ENCODE data around the gene SUMO3.
"Not testable (repeated sequence)": the region's sequence is repeated elsewhere in the genome, so short reads cannot be mapped to it uniquely, and the experiment has no call there.

Gene SUMO3

DNA sequence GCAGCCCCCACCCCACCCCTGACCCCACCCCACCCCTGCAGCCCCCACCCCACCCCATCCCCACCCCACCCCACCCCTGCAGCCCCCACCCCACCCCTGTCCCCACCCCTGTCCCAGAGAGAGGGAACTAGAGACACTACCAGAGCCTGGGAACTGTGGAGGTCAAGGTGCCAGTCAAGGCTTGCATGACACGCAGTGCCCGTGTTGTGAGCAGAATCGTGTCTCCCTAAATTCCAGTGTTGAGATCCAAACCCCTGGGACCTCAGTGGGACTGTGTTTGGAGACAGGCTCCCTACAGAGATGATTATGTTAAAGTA, 18.4 kb upstream of the SUMO3 start:
- Histone ChIP-seq H3K27ac (no peak overlapping the region), H3K36me3 (ENCODE audit: insufficient read depth, low read length) (no peaks in the 10 kb centered on the region), H3K9ac (ENCODE audit: insufficient read length) (no peak overlapping the region), H3K9me3 (ENCODE audit: low read depth, low read length) (no peaks in the 10 kb centered on the region), H3K4me3 (no peak overlapping the region)
- TF ChIP-seq EZH2 (IDR thresholded peaks at IDR 0.05) (no peak), FOXP2 (optimal IDR thresholded peaks at IDR 0.05; ENCODE audit: control extremely low read depth, extremely low read length, insufficient read depth) (no peak), POLR2AphosphoS5 (IDR thresholded peaks at IDR 0.05; ENCODE audit: borderline replicate concordance, low read depth, low read length) (no peak)
- no peak for DNase-seq (ENCODE audit: low read depth, low spot score)

DNA sequence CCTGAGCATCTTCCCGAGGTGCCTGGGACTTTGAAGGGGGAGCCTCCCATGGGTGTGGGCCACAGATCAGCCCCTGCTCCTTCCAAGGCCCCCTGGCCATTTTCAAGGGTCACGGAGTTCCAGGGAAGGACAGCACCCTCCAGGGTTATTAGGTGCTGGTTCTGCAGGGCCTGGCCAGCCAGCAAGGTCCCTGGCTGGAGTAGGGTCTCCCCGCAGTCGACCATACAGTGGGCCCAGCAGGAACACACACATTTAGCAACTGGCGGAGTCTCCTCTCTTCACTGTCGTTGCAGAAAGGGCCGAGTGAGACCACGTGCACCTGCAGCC, 17.7 kb upstream of the SUMO3 start:
- no peaks in the 10 kb centered on the region for H3K9me3 ChIP-seq (ENCODE audit: low read depth, low read length)
- DNase-seq (ENCODE audit: low read depth, low spot score): no peak
- H3K36me3 ChIP-seq (ENCODE audit: insufficient read depth, low read length): no peaks in the 10 kb centered on the region
- no peak overlapping the region for H3K4me3 ChIP-seq
- no peak for TF ChIP-seq POLR2AphosphoS5 (IDR thresholded peaks at IDR 0.05; ENCODE audit: borderline replicate concordance, low read depth, low read length)
- no peak for TF ChIP-seq FOXP2 (optimal IDR thresholded peaks at IDR 0.05; ENCODE audit: control extremely low read depth, extremely low read length, insufficient read depth)
- TF ChIP-seq EZH2 (IDR thresholded peaks at IDR 0.05): no peak
- no peak overlapping the region for H3K9ac ChIP-seq (ENCODE audit: insufficient read length)
- no peak overlapping the region for H3K27ac ChIP-seq

DNA sequence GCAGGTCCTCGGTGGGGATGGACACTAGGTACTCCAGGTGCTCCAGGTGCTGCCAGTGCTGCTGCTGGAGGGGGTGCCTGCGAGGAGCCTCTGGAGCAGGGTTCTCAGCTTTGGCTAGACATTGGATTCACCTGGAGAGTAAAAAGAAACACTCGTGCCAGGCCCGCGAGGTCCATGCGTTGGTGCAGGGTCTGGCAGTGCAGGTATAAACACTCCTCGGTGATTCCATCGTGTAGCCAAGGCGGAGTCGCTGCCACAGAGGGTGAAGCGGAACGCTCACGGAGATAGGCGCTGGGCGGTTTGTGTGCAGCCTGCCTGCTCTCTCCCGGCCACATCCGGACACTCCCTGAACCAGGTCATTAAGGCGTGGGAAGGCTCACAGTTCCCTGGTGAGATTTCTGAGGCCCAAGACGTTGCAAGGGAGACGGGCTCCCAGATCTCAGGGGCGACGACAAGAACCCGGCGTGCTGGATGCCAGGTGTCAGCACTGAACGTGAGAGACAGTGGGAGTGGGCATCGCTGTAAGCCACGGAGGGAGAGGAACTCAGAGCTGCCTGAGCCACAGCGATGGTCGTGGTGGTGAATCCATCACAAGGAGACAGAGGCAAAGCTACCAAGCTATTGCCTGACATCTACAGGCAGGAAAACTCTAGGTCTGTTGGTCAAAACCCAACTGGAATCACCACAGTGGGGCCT, 17.2 kb upstream of the SUMO3 start:
- Histone ChIP-seq H3K9me3 (ENCODE audit: low read depth, low read length) (no peaks in the 10 kb centered on the region), H3K4me3 (no peak overlapping the region), H3K9ac (ENCODE audit: insufficient read length) (no peak overlapping the region), H3K27ac (no peak overlapping the region), H3K36me3 (ENCODE audit: insufficient read depth, low read length) (no peaks in the 10 kb centered on the region)
- no peak for DNase-seq (ENCODE audit: low read depth, low spot score)
- no peak for TF ChIP-seq FOXP2 (optimal IDR thresholded peaks at IDR 0.05; ENCODE audit: control extremely low read depth, extremely low read length, insufficient read depth)
- no peak for TF ChIP-seq POLR2AphosphoS5 (IDR thresholded peaks at IDR 0.05; ENCODE audit: borderline replicate concordance, low read depth, low read length)
- no peak for TF ChIP-seq EZH2 (IDR thresholded peaks at IDR 0.05)

DNA sequence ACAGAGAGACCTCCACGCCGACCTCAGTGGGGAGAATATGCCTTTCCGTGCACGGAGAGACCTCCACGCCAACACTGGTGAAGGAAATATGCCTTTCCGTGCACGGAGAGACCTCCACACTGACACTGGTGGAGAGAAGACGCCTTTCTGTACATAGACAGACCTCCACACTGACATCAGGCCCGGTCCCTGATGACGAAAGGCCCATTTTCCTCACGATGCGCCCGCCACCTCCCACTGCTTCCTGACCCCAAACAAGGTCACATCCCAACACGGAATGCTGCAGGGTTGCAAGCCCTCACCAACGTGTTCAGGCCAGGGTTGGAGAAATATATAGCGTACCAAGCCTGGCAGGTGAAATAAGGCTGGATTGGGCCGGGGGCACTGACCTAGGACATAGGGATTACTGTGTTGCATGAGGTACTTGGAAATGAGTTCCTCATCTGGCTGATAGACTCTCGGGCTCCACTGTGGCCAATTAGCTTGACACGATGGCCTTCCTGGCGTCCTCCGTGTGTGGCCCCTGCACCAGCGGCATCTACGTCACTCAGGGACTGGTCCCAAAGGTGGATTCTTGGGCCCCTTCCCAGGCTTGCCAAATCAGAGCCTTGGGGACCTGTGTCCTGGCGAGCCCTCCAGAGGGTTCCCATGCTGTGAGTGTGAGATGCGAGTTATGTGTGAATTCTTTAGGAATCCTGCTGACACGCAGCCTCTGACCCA, 16.5 kb upstream of the SUMO3 start:
- Histone ChIP-seq H3K9me3 (ENCODE audit: low read depth, low read length) (no peaks in the 10 kb centered on the region), H3K27ac (no peak overlapping the region), H3K36me3 (ENCODE audit: insufficient read depth, low read length) (no peaks in the 10 kb centered on the region), H3K9ac (ENCODE audit: insufficient read length) (no peak overlapping the region), H3K4me3 (no peak overlapping the region)
- no peak for TF ChIP-seq POLR2AphosphoS5 (IDR thresholded peaks at IDR 0.05; ENCODE audit: borderline replicate concordance, low read depth, low read length)
- no peak for TF ChIP-seq FOXP2 (optimal IDR thresholded peaks at IDR 0.05; ENCODE audit: control extremely low read depth, extremely low read length, insufficient read depth)
- TF ChIP-seq EZH2 (IDR thresholded peaks at IDR 0.05): no peak
- DNase-seq (ENCODE audit: low read depth, low spot score): no peak

DNA sequence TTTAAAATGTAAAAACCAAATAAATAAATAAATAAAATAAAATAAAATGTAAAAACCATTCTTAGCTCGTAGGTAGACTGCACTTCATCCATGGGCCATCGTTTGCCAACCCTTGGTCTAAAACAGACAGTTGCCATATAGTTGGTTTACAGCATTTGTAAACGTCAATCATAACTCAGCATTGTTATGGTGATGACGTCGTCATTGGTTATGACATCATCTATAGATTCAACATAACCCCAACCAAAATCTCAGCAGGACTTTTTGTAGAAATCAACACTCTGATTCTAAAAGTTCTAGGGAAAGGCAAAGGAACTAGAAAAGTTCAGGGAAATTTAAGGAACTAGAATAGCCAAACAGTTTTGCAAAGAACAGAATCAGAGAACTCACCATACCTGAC, 15.8 kb upstream of the SUMO3 start:
- Histone ChIP-seq H3K27ac (no peak overlapping the region), H3K9me3 (ENCODE audit: low read depth, low read length) (peaks cover 4% of the 10 kb centered on the region; the same call in 1 of the 2 replicates), H3K9ac (ENCODE audit: insufficient read length) (no peak overlapping the region), H3K4me3 (no peak overlapping the region), H3K36me3 (ENCODE audit: insufficient read depth, low read length) (no peaks in the 10 kb centered on the region)
- TF ChIP-seq FOXP2 (optimal IDR thresholded peaks at IDR 0.05; ENCODE audit: control extremely low read depth, extremely low read length, insufficient read depth) (no peak), POLR2AphosphoS5 (IDR thresholded peaks at IDR 0.05; ENCODE audit: borderline replicate concordance, low read depth, low read length) (no peak), EZH2 (IDR thresholded peaks at IDR 0.05) (no peak)
- no peak for DNase-seq (ENCODE audit: low read depth, low spot score)

DNA sequence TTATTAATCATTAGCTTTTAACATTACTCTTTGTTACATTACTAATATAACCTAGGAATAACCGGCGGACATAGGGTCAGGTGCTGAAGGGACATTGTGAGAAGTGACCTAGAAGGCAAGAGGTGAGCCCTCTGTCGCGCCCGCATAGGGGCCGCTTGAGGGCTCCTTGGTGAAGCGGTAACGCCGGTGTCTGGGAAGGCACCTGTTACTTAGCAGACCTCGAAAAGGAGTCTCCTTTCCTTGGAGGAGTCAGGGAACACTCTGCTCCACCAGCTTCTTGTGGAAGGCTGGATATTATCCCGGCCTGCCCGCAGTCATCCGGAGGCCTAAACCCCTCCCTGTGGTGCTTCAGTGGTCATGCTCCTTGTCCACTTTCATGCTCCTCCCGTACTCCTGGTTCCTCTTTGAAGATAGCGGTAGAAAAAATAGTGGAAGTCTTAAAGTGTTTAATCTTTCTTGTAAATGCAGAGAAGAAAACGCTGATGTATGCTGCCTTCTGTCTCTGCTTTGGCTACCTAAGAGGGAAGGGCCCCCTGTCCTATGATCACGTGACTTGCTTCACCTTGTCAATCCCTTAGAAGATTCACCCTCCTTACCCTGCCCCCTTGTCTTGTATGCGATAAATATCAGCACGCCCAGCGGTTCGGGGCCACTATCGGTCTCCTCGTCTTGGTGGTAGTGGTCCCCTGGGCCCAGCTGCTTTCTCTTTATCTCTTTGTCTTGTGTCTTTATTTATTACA, 14.8 kb upstream of the SUMO3 start:
- DNase-seq (ENCODE audit: low read depth, low spot score); H3K36me3 ChIP-seq (ENCODE audit: insufficient read depth, low read length); H3K27ac ChIP-seq; H3K9me3 ChIP-seq (ENCODE audit: low read depth, low read length); H3K4me3 ChIP-seq; H3K9ac ChIP-seq (ENCODE audit: insufficient read length): not testable (repeated sequence)

DNA sequence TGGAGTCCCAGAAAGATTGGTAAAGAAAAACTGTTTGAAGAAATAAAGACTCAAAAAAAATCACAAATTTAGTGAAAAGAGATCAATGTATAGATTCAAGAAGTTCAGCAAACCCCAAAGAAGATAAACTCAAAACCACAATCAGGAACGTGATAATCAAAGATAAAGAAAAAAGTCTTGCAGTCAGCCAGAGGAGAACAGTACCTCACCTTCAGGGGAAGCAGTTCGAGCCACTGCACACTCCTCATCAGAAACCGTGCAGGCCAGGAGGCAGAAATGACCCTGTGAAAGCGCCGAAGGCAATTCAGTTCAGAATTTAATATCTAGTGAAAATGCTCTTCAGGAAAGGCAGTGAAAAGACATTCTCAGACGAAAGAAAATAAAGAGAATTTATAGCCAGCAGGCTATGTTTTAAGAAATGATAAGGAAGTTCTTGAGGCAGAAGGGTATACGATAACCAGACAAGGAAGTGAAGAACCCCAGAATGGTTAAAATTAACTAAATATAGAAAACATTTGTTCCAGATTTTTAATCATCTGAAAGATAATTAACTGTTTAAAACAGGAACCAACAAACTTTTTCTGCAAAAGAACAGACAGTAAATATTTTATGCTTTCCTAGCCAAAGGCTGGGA, 13.5 kb upstream of the SUMO3 start:
- TF ChIP-seq FOXP2 (optimal IDR thresholded peaks at IDR 0.05; ENCODE audit: control extremely low read depth, extremely low read length, insufficient read depth) (no peak), EZH2 (IDR thresholded peaks at IDR 0.05) (no peak), POLR2AphosphoS5 (IDR thresholded peaks at IDR 0.05; ENCODE audit: borderline replicate concordance, low read depth, low read length) (no peak)
- 0 out of 2 replicates have a peak overlapping the region, but pooled peaks have one; percentile 12 for H3K27ac ChIP-seq
- H3K9me3 ChIP-seq (ENCODE audit: low read depth, low read length): peaks cover 7% of the 10 kb centered on the region; the same call in 1 of the 2 replicates
- H3K4me3 ChIP-seq: no peak overlapping the region
- H3K9ac ChIP-seq (ENCODE audit: insufficient read length): no peak overlapping the region
- no peak for DNase-seq (ENCODE audit: low read depth, low spot score)
- no peaks in the 10 kb centered on the region for H3K36me3 ChIP-seq (ENCODE audit: insufficient read depth, low read length)

DNA sequence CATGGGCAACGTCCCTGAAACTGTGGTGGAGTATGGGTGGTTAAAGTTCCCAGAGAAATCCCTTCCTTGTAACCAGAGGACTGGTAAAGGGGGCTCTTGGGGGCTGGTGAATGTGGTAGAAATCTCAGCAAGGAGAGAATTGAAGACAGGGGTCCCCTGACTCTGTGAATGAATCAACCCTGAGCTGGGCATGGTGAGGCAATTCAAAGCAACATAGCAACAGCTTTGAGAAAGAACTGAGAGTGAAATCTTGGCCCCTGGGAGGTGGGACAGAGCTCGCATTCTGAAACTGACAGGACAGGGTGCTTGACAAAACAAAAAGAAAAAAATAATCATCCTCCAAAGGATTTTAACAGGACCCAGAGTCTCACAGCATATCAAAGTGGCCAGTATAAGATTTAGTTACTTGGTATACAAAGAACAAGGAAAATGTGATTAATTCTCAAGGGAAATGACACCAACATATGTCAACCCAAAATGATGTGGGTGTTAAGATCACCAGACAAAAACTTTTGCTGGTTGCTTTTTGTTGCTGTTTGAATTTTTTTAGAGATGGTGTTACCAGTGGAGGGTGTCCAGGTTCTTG, 11.7 kb upstream of the SUMO3 start:
- no peak for DNase-seq (ENCODE audit: low read depth, low spot score)
- no peak for TF ChIP-seq EZH2 (IDR thresholded peaks at IDR 0.05)
- no peak for TF ChIP-seq POLR2AphosphoS5 (IDR thresholded peaks at IDR 0.05; ENCODE audit: borderline replicate concordance, low read depth, low read length)
- TF ChIP-seq FOXP2 (optimal IDR thresholded peaks at IDR 0.05; ENCODE audit: control extremely low read depth, extremely low read length, insufficient read depth): no peak
- Histone ChIP-seq H3K9ac (ENCODE audit: insufficient read length) (no peak overlapping the region), H3K4me3 (no peak overlapping the region), H3K36me3 (ENCODE audit: insufficient read depth, low read length) (no peaks in the 10 kb centered on the region), H3K27ac (no peak overlapping the region), H3K9me3 (ENCODE audit: low read depth, low read length) (peaks cover 7% of the 10 kb centered on the region; the same call in 1 of the 2 replicates)

All from SK-N-MC (cell line).